NCI-H1092 (cell line): ENCODE measurements around the gene CCDC170.
A peak's percentile ranks its signal among the peaks of the same experiment; 100 is the strongest.
"Not testable (repeated sequence)": the region's sequence is repeated elsewhere in the genome, so short reads cannot be mapped to it uniquely, and the experiment has no call there.

Experiments used
- DNase-seq: peaks from one replicate; lab custom pipeline; 2025; lab: John Stamatoyannopoulos, UW

The CCDC170 gene

GRCh38 chr6:151493804-151494234 lies at the start of gene CCDC170:
CCDC170 (plus strand) TSS chr6:151494017; CDS start chr6:151494129, 112 bp downstream.
- DNase-seq = no peak

- no peak for DNase-seq
These were observed 48.3 kb upstream of the CCDC170 start for GRCh38 chr6:151445482-151445881.

- DNase-seq = no peak
These were observed 46.6 kb upstream of the CCDC170 start for GRCh38 chr6:151447237-151447636.

GRCh38 chr6:151448623-151449022 lies 45.2 kb upstream of the CCDC170 start:
- DNase-seq = no peak

GRCh38 chr6:151450928-151451327 lies 42.9 kb upstream of the CCDC170 start:
- not testable (repeated sequence) for DNase-seq

GRCh38 chr6:151451417-151451949 lies 42.3 kb upstream of the CCDC170 start:
- no peak for DNase-seq

GRCh38 chr6:151451950-151452749 lies 41.7 kb upstream of the CCDC170 start, which contains the start of gene RMND1:
RMND1 (minus strand) TSS chr6:151452126; CDS start chr6:151445811, 6,315 bp downstream.
- peak; percentile 99 for DNase-seq

- DNase-seq = no peak
These were observed 40.9 kb upstream of the CCDC170 start for GRCh38 chr6:151452750-151453427.

- DNase-seq = not testable (repeated sequence)
These were observed 37.9 kb upstream of the CCDC170 start for GRCh38 chr6:151455751-151456398.

GRCh38 chr6:151461673-151462072 lies 32.1 kb upstream of the CCDC170 start:
- DNase-seq = no peak

GRCh38 chr6:151464702-151465101 lies 29.1 kb upstream of the CCDC170 start:
- no peak for DNase-seq

- no peak for DNase-seq
These were observed 17.9 kb upstream of the CCDC170 start for GRCh38 chr6:151475653-151476523.

GRCh38 chr6:151477726-151478125 lies 16.1 kb upstream of the CCDC170 start:
- DNase-seq = no peak

- no peak for DNase-seq
These were observed 15.1 kb upstream of the CCDC170 start for GRCh38 chr6:151478670-151479069.

GRCh38 chr6:151481786-151482185 lies 12.0 kb upstream of the CCDC170 start:
- no peak for DNase-seq

- DNase-seq = no peak
These were observed 11.5 kb upstream of the CCDC170 start for GRCh38 chr6:151482290-151482689.

GRCh38 chr6:151483994-151484393 lies 9.8 kb upstream of the CCDC170 start:
- no peak for DNase-seq

- DNase-seq = no peak
These were observed 5.6 kb upstream of the CCDC170 start for GRCh38 chr6:151488226-151488625.

- DNase-seq = no peak
These were observed 2.8 kb upstream of the CCDC170 start for GRCh38 chr6:151490996-151491395.

GRCh38 chr6:151493161-151493803 lies 535 bp upstream of the CCDC170 start:
- DNase-seq = no peak
